GM12891 (cell line): ENCODE results near the gene ZEB2.

Source experiments
- POLR2AphosphoS5 ChIP-seq: IDR thresholded peaks from 2 replicates; pipeline ENCODE4 v1.6.1; 2011; ENCODE audit warnings: low read depth, low read length, control low read depth
- TAF1 ChIP-seq: IDR thresholded peaks from 2 replicates; pipeline ENCODE4 v1.6.1; 2011; ENCODE audit warnings: low read depth, low read length, control low read depth

DNA sequence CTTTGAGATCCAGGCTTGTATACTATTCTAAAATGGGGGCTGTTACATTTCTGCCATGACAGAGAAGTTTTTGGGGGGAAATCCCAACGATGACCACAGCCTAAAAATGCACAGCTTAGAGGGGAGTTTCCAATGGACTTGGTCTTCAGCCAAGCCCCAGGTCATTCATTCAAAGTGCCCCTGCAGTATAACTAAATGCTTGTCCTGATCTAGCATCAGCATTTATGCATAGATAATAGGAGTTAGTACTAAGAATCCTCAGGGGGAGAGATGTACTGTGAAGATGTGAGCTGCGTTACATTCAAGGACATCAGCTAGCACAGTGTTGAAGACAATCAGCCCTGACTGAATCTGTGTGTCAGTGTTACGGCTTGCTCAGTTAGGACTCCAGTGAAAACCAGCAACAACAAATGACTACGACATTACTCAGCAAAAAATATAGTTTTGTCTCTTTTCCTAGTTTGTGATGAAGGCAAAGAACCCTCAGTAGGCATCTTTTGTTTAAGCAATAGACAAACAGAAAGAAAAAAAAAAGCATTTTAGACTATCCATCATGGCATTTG is 160.9 kb downstream of the ZEB2 start:
- TF ChIP-seq POLR2AphosphoS5 (peak; percentile 83; the same call in 1 of the 2 replicates), TAF1 (no peak; the same call in 1 of the 2 replicates)
